ENCODE measurements around the gene DPH3.

The DPH3 gene

DNA sequence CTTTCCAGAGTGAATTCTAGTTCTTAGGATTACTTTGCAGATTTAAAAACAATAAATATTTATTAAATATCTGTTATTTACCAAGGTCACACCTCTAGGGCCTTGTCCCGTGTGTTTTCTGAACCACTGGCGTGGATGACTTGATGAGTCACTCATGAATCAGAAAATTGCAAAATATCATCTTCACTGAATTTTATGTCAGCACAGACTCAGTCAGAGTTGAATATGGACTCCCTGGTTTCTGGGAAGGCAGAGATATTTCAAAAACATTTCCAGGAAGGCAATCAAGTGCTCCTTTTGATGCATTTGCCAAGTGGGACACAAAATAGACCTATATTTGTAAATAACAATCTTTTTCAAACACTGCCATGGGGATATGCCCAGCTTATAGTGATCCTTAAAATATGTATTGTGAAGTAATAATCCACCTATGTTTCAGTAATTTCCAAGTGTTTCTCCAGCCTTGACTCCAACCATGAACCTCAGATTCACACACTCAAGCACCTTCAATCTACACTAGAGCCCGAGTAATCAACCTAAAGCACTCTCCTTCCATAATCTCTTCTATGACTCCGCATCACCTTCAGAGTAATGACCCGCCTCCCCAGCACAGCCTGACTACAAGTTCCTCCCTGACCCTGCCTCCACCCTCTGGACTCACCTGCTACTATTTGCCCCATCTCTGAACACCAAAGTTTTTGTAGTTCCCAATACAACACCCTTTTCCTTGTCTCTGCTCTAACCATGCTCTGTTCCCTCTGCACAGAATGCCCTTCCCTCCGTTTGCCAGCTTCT, 24.3 kb downstream of the DPH3 start:
- Histone ChIP-seq H2AFZ (ENCODE audit: low read depth, low read length, severe bottlenecking) (no peak overlapping the region), H3K79me2 (ENCODE audit: insufficient read depth, low read length) (no peaks in the 10 kb centered on the region), H3K9me3 (ENCODE audit: insufficient read depth, low read length) (no peaks in the 10 kb centered on the region), H3K36me3 (ENCODE audit: low read length) (no peaks in the 10 kb centered on the region), H3K4me3 (ENCODE audit: insufficient read depth, low read length, poor library complexity, severe bottlenecking) (no peak overlapping the region), H3K4me2 (ENCODE audit: low read depth, low read length, poor library complexity, severe bottlenecking) (no peak overlapping the region), H3K9me2 (replicated peaks; ENCODE audit: insufficient read depth, low read length) (no peaks in the 10 kb centered on the region), H3K9ac (ENCODE audit: low read length) (no peak overlapping the region), H4K20me1 (ENCODE audit: low read depth, low read length) (no peaks in the 10 kb centered on the region), H3K27me3 (ENCODE audit: low read length) (no peaks in the 10 kb centered on the region), H3F3A (ENCODE audit: insufficient read depth) (no peaks in the 10 kb centered on the region), H3K27ac (ENCODE audit: low read depth, low read length) (no peak overlapping the region)
- TF ChIP-seq EZH2phosphoT487 (conservative IDR thresholded peaks at IDR 0.05; ENCODE audit: low read length) = no peak
- TF ChIP-seq, protein P1, sequence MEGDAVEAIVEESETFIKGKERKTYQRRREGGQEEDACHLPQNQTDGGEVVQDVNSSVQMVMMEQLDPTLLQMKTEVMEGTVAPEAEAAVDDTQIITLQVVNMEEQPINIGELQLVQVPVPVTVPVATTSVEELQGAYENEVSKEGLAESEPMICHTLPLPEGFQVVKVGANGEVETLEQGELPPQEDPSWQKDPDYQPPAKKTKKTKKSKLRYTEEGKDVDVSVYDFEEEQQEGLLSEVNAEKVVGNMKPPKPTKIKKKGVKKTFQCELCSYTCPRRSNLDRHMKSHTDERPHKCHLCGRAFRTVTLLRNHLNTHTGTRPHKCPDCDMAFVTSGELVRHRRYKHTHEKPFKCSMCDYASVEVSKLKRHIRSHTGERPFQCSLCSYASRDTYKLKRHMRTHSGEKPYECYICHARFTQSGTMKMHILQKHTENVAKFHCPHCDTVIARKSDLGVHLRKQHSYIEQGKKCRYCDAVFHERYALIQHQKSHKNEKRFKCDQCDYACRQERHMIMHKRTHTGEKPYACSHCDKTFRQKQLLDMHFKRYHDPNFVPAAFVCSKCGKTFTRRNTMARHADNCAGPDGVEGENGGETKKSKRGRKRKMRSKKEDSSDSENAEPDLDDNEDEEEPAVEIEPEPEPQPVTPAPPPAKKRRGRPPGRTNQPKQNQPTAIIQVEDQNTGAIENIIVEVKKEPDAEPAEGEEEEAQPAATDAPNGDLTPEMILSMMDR (IDR thresholded peaks at IDR 0.05; ENCODE audit: insufficient read depth, low read length, poor library complexity, severe bottlenecking) = no peak

DNA sequence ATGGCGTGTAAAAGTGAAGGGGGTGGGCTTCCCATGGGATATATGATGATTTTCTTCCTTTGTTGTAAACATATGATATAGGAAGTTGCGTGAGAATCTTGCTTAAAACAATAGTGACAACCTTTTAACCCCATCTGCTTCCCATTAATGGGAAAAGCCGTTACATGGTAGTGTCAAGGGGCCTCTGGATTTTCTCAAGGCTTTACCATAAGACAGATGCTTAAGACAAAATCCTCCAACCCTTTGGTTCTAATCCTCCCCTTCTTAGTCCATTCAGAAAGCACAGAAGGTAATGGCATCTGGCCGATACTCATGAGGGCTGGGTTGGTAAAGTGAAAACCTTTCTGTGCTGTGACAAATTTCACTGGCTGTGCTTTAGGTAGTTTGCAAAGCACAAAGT, 25.0 kb downstream of the DPH3 start:
- Histone ChIP-seq H3K27ac (ENCODE audit: low read depth, low read length) (no peak overlapping the region), H3F3A (ENCODE audit: insufficient read depth) (no peaks in the 10 kb centered on the region), H3K4me2 (ENCODE audit: low read depth, low read length, poor library complexity, severe bottlenecking) (no peak overlapping the region), H3K9me3 (ENCODE audit: insufficient read depth, low read length) (no peaks in the 10 kb centered on the region), H3K9me2 (replicated peaks; ENCODE audit: insufficient read depth, low read length) (no peaks in the 10 kb centered on the region), H4K20me1 (ENCODE audit: low read depth, low read length) (no peaks in the 10 kb centered on the region), H3K4me3 (ENCODE audit: insufficient read depth, low read length, poor library complexity, severe bottlenecking) (no peak overlapping the region), H3K79me2 (ENCODE audit: insufficient read depth, low read length) (no peaks in the 10 kb centered on the region), H3K27me3 (ENCODE audit: low read length) (no peaks in the 10 kb centered on the region), H2AFZ (ENCODE audit: low read depth, low read length, severe bottlenecking) (no peak overlapping the region), H3K9ac (ENCODE audit: low read length) (no peak overlapping the region), H3K36me3 (ENCODE audit: low read length) (no peaks in the 10 kb centered on the region)
- no peak for TF ChIP-seq EZH2phosphoT487 (conservative IDR thresholded peaks at IDR 0.05; ENCODE audit: low read length)
- TF ChIP-seq, protein P1 (IDR thresholded peaks at IDR 0.05; ENCODE audit: insufficient read depth, low read length, poor library complexity, severe bottlenecking) = no peak

DNA sequence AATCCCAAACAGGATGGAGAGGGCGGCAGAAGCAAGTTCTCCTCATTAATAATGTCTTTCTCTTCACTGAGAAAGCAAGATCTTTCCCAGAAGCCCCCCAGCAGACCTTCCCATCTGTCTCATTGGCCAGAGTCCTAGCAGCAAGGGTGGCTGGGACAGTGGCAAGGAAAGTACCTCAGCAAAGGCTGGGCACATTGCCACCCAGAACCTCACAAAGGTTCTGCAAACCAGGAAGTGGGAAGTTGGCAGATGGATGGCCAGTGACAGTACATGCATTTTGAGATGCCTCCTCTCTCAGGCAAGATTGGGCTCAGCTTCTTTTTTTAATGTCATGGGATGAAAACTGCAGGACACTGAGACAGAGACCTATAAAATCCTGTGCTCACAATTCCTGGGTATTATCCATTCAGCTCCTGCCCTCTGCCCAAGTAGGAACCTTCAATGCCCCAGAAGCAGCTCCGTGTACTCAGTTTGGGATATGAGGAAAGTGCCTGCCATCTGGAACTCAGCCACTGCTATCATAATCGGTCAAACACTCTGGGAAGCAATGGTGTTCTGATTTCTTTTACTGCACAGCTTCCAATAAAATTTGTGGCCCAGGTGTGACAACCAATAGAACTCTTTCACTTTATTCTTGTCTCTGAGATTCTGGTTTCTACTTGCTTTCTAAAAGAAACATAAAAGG, 25.5 kb downstream of the DPH3 start:
- no peaks in the 10 kb centered on the region for H3K9me2 ChIP-seq (replicated peaks; ENCODE audit: insufficient read depth, low read length)
- H3K27ac ChIP-seq (ENCODE audit: low read depth, low read length) = no peak overlapping the region
- no peak for TF ChIP-seq EZH2phosphoT487 (conservative IDR thresholded peaks at IDR 0.05; ENCODE audit: low read length)
- TF ChIP-seq, protein P1 (IDR thresholded peaks at IDR 0.05; ENCODE audit: insufficient read depth, low read length, poor library complexity, severe bottlenecking) = no peak

More for the DNA sequence above, 25.5 kb downstream of the DPH3 start:
- Histone ChIP-seq H3K9me3 (ENCODE audit: insufficient read depth, low read length) (no peaks in the 10 kb centered on the region), H3K36me3 (ENCODE audit: low read length) (no peaks in the 10 kb centered on the region), H3K9ac (ENCODE audit: low read length) (no peak overlapping the region), H3K4me2 (ENCODE audit: low read depth, low read length, poor library complexity, severe bottlenecking) (no peak overlapping the region), H3F3A (ENCODE audit: insufficient read depth) (no peaks in the 10 kb centered on the region), H3K79me2 (ENCODE audit: insufficient read depth, low read length) (no peaks in the 10 kb centered on the region), H2AFZ (ENCODE audit: low read depth, low read length, severe bottlenecking) (no peak overlapping the region), H3K27me3 (ENCODE audit: low read length) (no peaks in the 10 kb centered on the region), H3K4me3 (ENCODE audit: insufficient read depth, low read length, poor library complexity, severe bottlenecking) (no peak overlapping the region), H4K20me1 (ENCODE audit: low read depth, low read length) (no peaks in the 10 kb centered on the region)
